Body of pancreas (tissue), 4 donors: ENCODE results near the gene OIT3. TPM values are rescaled to one million over a fixed set of nuclear protein-coding genes. Genes with fewer than 3 reads are reported as not detected.

Experiments used
- ATAC-seq: fragments of 150-250 bp; one replicate; pipeline ENCODE4 v1.9.1; 2016
- DNase-seq, 4 donors: peaks; one replicate each; pipeline ENCODE4 v3.0.0-alpha.2; 2019
- H3K27ac ChIP-seq, 4 donors: fragments of 200-600 bp; sonication (generic); 1 replicate in 3 of 4; 2 replicates in 1 of 4; pipeline versions ENCODE4 v1.5.1 to v1.6.1; 2016 to 2019; ENCODE audit warnings: mild to moderate bottlenecking in 1 of 4, mixed read lengths in 1 of 4, moderate library complexity in 1 of 4
- H3K27me3 ChIP-seq, 2 donors: fragments of 200-600 bp; sonication (generic); one replicate each; pipeline ENCODE4 v1.6.0; 2016; ENCODE audit warnings: mild to moderate bottlenecking in 1 of 2
- H3K36me3 ChIP-seq, 2 donors: fragments of 200-600 bp; sonication (generic); replicated peaks in 1 of 2; 2 replicates each; pipeline ENCODE4 v1.5.1; 2016; ENCODE audit warnings: low read depth in 2 of 2; ENCODE audit not compliant: insufficient read depth in 1 of 2
- H3K4me1 ChIP-seq: fragments of 200-600 bp; sonication (generic); one replicate; pipeline ENCODE4 v1.6.0; 2016
- H3K4me3 ChIP-seq, 2 donors: fragments of 200-600 bp; sonication (generic); 1 replicate in 1 of 2; 2 replicates in 1 of 2; pipeline ENCODE4 v1.5.1; 2016 to 2019
- H3K9me3 ChIP-seq, 3 donors: fragments of 200-600 bp; sonication (generic); 1 replicate in 2 of 3; 2 replicates in 1 of 3; pipeline ENCODE4 v1.5.1; 2016
- POLR2A ChIP-seq, 3 donors: fragments of 450-650 bp; IDR thresholded peaks; one replicate each; pipeline ENCODE4 v1.6.1; 2016; ENCODE audit warnings: antibody characterized with exemption in 3 of 3, mild to moderate bottlenecking in 2 of 3
- WGBS, 2 donors: methylation state at CpG; one replicate each; pipeline ENCODE4 v1.1.5; 2017; 5-methylcytosine and 5-hydroxymethylcytosine counted together
- intact Hi-C: fragments of 100-400 bp; cut with DNase I; formaldehyde crosslinking; loops from one replicate; pipeline ENCODE4 v1.15.1; 2023
- total RNA-seq, 2 donors: library from RNA; depleted of rRNA; stranded (reverse); fragments of >200 nt; gene quantifications; one replicate each; pipeline ENCODE4 v1.1.0, GENCODE V29; 2016
- TF ChIP-seq, protein P1 (sequence below), 7 experiments: fragments of 450-650 bp in 4 of 7; fragments of 200-600 bp in 3 of 7; sonication (generic) in 3 of 7; IDR thresholded peaks; one replicate each; pipeline ENCODE4 v1.5.1; 2016 to 2019; ENCODE audit warnings: antibody characterized with exemption in 7 of 7

Gene OIT3
- total RNA-seq, result not detected

DNA sequence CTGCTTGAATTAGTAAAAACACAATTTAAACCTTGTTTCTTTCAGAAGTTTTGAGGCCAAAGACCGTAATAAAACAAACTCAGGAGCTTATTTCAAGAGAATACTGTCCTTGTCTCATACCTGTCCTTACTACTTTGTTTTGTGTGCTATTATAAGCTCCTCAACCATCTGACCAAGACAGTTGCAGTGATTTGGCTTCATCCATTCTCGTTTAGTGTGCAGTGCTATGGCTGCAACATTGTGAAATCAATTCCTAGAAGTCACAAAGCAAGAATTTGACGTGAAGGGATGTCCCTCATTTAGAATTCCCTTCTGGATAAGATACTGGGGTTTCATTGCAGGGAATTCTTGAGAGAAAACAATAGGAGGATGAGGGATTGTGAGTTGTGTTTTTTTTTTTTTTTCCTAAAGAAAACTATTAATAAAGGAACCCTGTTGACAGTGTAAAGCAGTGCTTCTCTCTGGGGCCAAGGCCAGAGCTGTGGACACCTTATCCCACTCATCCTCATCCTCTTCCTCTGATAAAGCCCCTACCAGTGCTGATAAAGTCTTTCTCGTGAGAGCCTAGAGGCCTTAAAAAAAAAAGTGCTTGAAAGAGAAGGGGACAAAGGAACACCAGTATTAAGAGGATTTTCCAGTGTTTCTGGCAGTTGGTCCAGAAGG is at the start of gene OIT3:
OIT3 (plus strand) TSS at position 604 of the 663 bp plus-strand sequence. CDS start 60 bp downstream, outside the sequence.
- DNase-seq (no peak), ATAC-seq (no peak)
- Histone ChIP-seq H3K9me3 (no peaks in the 10 kb centered on the region), H3K27ac (no peak within 1 kb of the TSS), H3K4me3 (no peak within 1 kb of the TSS), H3K27me3 (no peaks in the 10 kb centered on the region), H3K4me1 (no peaks in the 10 kb centered on the region), H3K36me3 (no peaks in the 10 kb centered on the region)
- intact Hi-C loops, result no loop called here
- 72 to 75% methylated on average over 4 of the region's 4 CpGs for WGBS, 2 donors
- no peak for TF ChIP-seq POLR2A (IDR thresholded peaks at IDR 0.05)
- TF ChIP-seq, protein P1, sequence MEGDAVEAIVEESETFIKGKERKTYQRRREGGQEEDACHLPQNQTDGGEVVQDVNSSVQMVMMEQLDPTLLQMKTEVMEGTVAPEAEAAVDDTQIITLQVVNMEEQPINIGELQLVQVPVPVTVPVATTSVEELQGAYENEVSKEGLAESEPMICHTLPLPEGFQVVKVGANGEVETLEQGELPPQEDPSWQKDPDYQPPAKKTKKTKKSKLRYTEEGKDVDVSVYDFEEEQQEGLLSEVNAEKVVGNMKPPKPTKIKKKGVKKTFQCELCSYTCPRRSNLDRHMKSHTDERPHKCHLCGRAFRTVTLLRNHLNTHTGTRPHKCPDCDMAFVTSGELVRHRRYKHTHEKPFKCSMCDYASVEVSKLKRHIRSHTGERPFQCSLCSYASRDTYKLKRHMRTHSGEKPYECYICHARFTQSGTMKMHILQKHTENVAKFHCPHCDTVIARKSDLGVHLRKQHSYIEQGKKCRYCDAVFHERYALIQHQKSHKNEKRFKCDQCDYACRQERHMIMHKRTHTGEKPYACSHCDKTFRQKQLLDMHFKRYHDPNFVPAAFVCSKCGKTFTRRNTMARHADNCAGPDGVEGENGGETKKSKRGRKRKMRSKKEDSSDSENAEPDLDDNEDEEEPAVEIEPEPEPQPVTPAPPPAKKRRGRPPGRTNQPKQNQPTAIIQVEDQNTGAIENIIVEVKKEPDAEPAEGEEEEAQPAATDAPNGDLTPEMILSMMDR (IDR thresholded peaks at IDR 0.05), result no peak

DNA sequence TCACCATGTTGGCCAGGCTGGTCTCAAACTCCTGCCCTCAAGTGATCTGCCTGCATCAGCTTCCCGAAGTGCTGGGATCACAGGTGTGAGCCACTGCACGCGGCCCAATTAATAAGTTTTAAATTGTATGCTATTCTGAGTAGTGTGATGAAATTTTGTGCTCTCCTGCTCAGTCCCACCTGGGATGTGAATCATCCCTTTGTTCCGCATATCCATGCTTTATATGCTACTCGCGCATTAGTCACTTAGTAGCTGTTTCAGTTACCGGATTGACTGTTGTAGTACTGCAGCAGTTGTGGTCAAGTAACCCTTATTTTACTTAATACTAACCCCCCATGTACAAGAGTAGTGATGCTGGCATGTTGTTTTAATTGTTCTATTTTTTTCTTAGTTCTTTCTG is 47.3 kb upstream of the OIT3 start:
- intact Hi-C loops, result no loop called here
- Histone ChIP-seq H3K4me3 (no peak overlapping the region), H3K36me3 (no peaks in the 10 kb centered on the region), H3K9me3 (no peaks in the 10 kb centered on the region), H3K4me1 (no peaks in the 10 kb centered on the region), H3K27ac (no peak overlapping the region), H3K27me3 (no peaks in the 10 kb centered on the region)
- 73 to 83% methylated on average over 7 of the region's 7 CpGs for WGBS, 2 donors
- TF ChIP-seq POLR2A (IDR thresholded peaks at IDR 0.05), result no peak
- TF ChIP-seq, protein P1 (IDR thresholded peaks at IDR 0.05), result no peak
- ATAC-seq, result no peak
- DNase-seq, result no peak

DNA sequence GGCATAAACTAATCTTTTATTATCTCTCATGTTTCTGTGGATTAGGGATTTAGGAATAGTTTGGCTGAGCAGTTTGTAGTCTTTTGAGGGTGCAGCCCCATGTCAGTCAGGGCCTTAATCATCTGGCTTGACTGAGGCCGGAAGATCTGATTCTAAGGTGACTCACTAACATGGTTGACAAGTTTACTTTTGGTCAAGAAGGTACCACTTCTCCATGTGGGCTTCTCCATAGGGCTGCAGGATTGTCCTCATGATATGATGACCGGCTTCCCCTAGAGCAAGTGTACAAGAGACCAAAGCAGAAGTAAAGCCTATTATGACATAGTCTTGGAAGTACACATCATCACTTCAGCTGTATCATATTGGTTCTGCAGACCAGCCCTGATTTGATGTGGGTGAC is 45.9 kb upstream of the OIT3 start:
- WGBS, 2 donors, result 91 to 95% methylated on average over 2 of the region's 2 CpGs
- TF ChIP-seq, protein P1 (IDR thresholded peaks at IDR 0.05), result no peak
- TF ChIP-seq POLR2A (IDR thresholded peaks at IDR 0.05), result no peak
- no peaks in the 10 kb centered on the region for H3K4me1 ChIP-seq
- no peak for ATAC-seq
- intact Hi-C loops, result no loop called here
- no peaks in the 10 kb centered on the region for H3K9me3 ChIP-seq
- no peaks in the 10 kb centered on the region for H3K36me3 ChIP-seq
- H3K27ac ChIP-seq, result no peak overlapping the region
- H3K4me3 ChIP-seq, result no peak overlapping the region
- no peak for DNase-seq
- no peaks in the 10 kb centered on the region for H3K27me3 ChIP-seq

DNA sequence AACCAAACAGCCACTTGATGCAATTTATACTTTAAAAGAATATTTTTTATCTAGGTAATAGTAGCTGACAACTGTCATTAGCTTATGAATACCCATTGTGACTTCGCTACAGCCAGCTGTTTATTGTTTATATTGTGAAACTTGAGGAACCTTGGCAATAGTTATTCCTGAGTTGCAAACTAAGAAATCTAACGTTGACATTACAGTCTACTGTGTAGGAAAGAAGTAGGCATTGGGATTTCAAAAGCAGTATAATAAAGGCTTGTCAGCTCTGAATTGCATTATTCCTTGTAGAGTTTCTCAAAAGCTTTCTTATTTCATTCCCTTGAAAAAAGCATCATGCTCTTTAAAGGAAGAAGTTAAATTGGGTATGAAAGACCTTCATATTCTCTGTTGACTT is 42.7 kb upstream of the OIT3 start:
- TF ChIP-seq, protein P1 (IDR thresholded peaks at IDR 0.05), result no peak
- TF ChIP-seq POLR2A (IDR thresholded peaks at IDR 0.05), result no peak
- Histone ChIP-seq H3K4me3 (no peak overlapping the region), H3K27me3 (no peaks in the 10 kb centered on the region), H3K36me3 (no peaks in the 10 kb centered on the region), H3K9me3 (no peaks in the 10 kb centered on the region), H3K4me1 (no peaks in the 10 kb centered on the region), H3K27ac (no peak overlapping the region)
- no peak for ATAC-seq
- intact Hi-C loops, result no loop called here
- DNase-seq, result no peak
- WGBS, 2 donors, result 83 to 88% methylated on average over 2 of the region's 2 CpGs

DNA sequence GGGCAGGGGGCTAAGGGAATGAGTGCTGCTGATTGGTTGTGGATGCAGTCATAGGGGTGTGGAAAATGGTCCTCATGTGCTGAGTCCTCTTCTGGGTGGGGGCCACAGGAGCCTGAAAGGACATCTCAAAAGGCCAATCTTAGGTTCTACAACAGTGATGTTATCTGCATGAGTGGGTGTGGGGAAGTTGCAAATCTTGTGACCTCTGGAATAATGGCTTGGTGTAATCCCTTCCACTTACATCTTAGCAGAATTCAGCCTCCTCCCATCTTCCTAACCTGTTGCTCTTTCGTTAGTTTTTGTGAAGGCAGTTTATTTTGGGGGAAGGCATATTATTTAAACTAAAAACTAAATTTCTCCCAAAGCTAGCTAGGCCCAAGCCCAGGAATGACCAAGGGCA is 42.0 kb upstream of the OIT3 start:
- Histone ChIP-seq H3K4me3 (no peak overlapping the region), H3K36me3 (no peaks in the 10 kb centered on the region), H3K4me1 (no peaks in the 10 kb centered on the region), H3K9me3 (no peaks in the 10 kb centered on the region), H3K27me3 (no peaks in the 10 kb centered on the region), H3K27ac (no peak overlapping the region)
- no peak for TF ChIP-seq POLR2A (IDR thresholded peaks at IDR 0.05)
- TF ChIP-seq, protein P1 (IDR thresholded peaks at IDR 0.05), result no peak
- WGBS, 2 donors, result 96 to 100% methylated on average over 1 of the region's 1 CpG
- ATAC-seq (no peak), DNase-seq (no peak)
- intact Hi-C loops, result no loop called here
